ENCODE measurements around the gene DISC1.
"Not testable (repeated sequence)": the region's sequence is repeated elsewhere in the genome, so short reads cannot be mapped to it uniquely, and the experiment has no call there.

Gene DISC1

DNA sequence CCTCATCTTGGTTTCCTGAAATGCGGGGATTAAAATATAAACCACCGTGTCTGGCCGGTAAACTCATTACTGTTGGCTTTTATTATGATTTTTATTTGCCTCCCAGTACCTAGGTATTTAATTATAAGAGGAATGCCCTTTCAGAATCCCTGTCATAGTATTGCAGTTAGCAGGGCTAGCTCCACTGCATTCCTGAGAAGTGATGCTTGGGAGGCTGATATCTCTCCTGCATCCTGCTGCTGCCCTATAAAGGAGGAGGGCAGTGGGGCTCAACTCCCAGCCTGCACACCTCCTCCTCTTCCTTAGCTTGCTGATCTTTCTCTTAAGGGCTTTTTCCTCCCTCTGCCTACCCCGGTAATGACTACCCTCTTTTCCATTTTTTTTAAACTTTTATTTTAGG, 19.9 kb upstream of the DISC1 start:
- no peak for DNase-seq (ENCODE audit: low read depth)

DNA sequence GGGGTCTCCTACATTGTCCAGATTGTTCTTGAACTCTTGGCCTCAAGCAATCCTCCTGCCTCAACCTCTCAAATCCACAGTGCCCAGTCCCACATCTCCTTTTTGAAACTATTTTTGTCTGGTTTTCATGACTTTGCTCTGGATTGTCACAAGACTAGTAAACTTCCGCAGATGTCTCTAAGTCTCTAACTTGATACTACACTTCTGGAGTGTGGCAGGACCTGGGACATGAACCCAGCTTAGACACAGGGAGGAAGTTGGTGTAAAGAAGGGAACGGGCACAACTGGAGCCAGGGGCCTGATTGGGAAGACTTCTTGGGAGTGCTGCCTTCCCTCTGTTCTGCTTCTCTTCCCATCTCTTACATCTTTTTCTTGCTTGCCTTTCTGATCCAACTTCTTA, 16.2 kb upstream of the DISC1 start:
- DNase-seq (ENCODE audit: low read depth), result no peak

DNA sequence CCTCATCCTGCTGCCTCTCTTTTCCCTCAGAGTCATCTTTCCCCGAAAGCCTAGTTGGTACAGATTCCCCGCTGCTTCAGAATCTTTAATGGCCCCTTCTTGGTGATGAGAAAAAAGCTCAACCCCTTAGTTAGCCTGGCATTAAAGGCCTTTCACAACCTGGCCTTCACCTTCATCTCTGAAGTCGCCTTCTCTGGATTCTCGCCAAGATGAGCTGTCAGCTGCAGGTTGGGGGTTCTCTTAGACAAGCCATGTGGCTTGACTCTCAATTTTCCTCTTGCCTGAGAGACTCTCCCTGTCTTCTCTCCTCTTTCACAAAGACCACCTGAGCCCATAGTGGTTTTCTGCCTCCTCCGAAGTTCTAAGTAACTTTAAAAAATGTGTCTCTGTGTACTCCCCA, 15.5 kb upstream of the DISC1 start:
- DNase-seq (ENCODE audit: low read depth), result no peak

DNA sequence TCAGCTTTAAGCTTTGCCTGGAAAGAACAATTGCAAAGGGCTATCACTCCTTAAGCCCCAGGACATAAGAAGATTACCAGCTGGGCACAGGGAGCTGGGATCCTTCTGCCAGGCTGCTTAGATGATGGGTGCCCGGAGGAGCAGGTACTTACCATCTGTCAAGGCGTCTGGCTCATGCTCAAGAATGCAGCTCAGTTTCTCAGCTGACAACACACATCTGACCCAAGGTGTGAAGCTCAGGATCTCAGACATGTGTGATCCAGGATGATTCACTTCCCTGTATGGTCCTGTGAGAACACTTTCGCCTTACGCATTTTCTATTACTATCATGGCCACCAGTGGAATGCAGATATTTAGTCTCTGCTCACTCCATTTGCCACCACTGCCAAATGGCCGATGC, 14.7 kb upstream of the DISC1 start:
- DNase-seq (ENCODE audit: low read depth), result no peak

DNA sequence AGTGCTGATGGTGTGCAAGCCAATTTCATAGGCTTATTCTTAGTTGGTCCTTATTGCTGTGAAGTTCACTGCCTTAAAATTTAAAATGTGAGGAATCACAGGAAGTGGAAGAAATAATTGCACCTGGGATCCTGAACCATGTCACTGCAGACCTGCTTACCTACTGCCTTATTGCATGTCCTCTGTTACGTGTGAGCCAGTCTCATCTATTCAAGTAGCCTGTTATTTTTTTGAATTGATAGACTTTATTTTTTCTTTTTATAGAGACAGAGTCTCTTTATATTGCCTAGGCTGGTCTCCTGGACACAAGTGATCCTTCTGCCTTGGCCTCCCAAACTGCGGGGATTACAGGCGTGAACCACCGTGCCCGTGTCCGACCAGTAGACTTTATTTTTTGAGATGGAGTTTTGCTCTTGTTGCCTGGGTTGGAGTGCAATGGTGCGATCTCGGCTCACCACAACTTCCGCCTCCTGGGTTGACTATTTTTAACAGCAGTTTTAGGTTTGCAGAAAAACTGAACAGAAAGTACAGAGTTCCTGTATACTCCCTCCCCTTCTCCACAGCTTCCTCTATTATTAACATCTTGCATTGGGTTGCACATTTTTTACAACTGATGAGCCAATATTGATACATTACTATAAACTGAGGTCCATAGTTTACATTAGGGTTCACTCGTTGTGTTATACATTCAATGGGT, 14.0 kb upstream of the DISC1 start:
- DNase-seq (ENCODE audit: low read depth), result no peak

DNA sequence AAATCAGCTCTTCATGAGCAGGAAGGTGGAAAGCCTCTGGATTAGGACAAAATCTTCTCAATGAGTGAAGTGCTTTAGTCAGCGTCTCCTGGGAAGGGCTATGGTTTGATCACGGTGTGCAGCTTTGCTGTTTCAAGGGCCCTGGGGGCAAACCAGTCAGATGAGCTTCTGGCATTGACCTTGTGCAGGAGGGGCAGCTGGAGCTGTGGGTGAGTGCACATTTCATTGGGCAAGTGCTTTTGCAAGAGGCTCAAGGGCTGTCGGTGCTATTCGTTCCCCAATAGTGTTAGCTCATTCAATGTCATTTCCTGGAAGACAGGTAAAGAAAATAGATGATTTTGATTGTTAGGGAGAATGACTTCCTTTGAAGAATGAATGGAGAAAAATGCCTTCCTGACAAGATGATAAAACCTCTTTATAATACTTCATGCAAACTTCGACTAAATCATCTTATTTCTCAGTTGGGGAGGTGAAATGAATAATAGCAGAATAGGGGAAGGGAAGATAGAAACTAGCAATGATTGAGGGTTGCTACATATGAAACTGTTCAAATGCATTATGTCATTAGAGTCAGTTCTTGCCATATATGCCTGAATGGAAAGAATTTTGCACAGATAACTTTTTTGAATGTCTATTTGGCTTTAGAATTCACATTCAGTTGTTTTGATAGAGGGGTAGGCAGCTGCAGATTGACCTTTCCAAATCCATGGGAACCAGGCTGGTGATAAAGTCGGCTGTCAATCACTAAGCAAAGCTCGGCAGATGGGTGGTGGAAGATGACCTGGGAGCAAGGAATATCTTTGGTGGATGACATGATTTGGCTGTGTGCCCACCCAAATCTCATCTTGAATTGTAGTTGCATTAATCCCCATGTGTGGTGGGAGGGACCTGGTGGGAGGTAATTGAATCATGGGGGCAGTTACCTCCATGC, 12.9 kb upstream of the DISC1 start:
- DNase-seq (ENCODE audit: low read depth), result no peak

DNA sequence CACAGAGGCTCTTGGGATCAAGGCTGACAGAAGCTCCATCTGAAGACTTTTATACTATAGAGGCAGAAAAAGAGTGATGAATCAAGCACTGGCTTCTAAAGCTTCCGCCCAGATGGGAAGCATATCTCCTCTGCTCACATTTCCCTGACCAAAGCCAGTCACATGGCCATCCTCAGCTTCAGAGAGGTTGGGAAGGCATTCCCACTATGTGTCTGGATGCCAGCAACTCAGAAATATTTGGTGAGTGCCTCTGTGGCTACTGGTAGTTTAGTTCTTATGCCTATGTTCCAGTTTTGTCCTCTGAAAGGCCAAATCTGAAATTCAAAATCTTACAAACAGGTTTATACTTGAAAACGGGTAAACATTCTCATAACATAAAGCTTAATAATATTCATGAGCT, 9.9 kb upstream of the DISC1 start:
- no peak for DNase-seq (ENCODE audit: low read depth)

DNA sequence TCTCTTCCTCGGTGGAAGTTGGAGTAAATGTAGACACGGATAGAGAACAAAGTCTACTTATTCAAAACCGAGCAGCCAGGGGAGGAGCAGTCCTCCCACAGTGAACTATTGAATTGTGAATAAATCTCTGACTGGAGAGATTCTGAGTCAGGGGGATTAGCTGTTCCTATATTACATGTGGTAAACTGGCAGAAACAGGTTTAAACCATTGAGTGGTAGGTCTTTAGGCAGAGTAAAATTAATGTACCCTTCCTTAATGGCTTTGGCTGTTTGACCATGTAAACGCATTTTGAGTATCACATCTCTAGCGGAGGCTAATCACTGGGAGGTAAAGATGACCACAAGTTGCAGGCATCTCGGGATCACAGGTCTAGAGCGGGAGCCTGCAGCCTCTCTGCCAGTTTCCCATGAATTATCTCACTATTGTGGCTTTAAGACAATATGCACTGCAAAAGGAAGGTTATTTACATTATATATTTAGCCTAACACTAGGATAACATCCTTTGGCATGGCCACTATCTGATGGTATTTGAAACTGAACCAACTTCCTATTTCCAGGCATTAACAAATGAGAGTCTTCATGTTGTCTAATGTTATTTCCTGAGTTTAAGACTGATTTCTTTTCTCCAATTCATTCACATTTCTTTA, 7.9 kb upstream of the DISC1 start:
- DNase-seq (ENCODE audit: low read depth), result no peak

DNA sequence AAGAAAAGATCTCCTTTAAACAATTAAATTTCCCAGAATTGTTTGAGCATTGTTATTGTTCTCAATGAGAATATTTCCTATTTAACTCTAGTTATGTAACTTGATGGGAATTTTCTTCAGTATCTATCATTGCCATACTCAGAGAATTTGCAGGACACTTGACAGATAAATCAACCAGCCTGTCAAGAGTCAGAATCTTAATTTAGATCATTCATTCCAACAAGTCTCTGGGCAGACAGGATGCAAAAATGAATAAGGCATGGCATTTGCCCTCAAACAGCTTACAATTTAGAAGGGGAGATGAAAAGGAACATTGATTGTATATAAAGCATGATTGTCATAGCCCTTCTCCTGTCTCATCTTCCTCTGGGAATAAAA, 7.3 kb upstream of the DISC1 start:
- no peak for DNase-seq (ENCODE audit: low read depth)

DNA sequence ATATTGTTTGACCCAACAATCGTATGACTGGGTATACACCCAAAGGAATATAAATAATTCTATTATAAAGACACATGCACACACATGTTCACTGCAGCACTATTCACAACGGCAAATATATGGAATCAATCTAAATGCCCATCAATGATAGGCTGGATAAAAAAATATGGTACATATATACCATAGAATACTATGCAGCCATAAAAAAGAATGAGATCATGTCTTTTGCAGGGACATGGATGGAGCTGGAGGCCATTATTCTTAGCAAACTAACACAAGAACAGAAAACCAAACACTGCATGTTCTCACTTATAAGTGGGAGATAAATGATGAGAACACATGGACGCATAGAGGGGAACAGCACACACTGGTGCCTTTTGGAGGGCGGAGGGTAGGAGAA, 1.5 kb upstream of the DISC1 start:
- DNase-seq (ENCODE audit: low read depth), result not testable (repeated sequence)

DNA sequence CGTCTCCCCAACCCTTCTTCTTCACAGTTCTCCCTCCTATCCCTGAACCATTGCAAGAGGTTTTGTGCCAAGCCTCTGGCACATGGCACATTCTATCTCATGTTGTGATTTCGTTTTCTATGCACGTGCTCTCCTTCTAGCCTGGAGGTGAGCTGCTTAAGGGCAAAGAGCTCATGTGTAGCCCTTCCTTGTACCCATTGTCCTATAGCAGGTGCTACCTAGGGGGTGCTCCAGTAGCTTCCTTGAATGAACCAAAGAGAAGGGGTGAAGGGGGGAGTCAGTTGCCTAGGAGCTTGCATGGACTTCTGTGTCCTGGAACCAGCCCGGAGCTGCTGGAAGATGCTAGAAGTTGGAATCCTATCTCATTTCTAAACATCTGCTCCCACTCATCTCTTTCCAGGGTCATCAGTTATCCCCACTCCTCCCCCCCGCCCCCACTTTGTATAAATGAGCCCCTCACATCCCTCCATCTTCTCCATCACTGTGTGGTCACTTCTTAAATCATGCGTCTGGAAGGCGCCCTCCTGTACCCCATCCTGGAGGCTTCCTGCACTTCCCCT, 535 bp upstream of the DISC1 start:
- no peak for DNase-seq (ENCODE audit: low read depth)

DNA sequence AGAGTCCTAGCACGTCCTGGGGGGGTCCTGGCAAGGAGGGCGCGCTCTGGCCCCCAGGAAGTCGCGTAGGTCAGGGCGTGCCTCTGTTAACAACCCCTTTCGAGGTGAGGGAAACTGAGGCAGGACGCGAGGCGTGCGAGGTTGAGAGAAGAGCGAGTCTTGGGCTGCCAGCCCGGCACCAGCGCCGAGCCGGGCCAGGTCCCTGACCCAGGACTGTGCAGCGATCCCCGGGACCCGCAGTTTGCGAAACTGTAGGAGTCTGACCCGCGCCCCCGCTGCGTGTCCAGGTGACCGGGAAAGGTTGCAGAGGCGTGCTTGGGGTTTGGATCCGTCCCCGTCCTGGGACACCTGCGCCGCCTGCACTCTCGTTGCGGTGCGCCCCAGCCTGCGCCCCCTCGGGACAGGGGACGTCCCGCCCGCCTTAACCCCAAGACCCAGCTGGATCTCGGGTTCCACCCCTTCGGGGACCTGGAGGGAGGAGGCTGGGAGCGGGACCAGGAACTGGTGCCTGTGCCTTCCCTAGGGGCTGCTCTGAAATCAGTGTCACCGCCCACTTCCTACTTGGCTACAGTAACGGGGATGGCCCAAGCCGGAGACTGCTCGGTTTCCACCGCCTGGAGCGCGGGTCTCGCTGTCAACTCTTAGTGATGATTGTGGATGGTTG, 493 bp downstream of the DISC1 start:
- DNase-seq (ENCODE audit: low read depth), result no peak

DNA sequence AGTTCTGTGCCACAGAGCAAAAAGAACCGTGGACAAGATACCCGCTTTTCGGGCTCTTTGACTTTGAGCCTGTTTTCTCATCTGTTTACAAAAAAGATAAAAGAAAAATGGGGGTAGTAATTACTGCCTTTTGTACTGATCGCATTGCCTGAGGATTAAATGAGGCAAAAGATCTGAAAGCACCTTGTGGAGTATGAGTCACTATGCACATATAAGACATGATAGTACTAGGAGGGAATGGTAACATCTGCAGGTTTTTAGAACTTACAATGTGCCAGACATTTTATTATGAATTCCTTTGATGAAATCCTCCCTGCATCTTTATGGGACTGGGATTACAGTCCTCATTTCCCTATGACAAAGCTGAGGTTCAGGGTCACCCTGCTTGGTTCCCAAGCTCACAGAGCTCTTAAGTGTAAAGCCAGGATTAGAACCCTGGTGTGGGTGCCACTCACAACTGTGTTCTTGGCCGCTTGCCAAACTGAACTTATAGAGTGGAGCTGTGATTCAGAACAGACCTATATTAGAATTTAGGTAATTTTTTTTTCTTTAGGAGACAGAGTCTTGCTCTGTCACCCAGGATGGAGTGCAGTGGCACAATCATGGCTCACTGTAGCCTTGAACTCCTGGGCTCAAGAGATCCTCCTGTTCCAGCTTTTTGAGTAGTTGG, 1.8 kb downstream of the DISC1 start:
- no peak for DNase-seq (ENCODE audit: low read depth)

DNA sequence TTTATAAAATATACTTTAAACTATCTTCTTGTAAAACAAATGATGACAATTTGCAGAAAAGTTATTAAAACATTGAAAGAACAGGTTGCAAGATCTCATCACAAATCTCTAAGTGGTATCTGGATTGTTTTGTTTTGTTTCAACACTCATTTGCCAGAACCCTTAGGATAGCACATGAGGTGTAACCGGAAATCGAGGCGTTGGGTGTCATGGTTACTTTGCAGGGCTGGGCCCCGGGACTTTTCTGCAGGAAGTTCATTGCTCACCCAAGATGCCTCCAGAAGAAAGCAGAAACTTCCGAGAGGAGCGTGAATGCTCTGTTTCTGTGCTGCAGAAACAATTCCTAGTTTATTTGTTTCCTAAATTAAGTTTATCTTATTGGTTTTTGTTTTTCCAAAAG, 2.5 kb downstream of the DISC1 start:
- no peak for DNase-seq (ENCODE audit: low read depth)

DNA sequence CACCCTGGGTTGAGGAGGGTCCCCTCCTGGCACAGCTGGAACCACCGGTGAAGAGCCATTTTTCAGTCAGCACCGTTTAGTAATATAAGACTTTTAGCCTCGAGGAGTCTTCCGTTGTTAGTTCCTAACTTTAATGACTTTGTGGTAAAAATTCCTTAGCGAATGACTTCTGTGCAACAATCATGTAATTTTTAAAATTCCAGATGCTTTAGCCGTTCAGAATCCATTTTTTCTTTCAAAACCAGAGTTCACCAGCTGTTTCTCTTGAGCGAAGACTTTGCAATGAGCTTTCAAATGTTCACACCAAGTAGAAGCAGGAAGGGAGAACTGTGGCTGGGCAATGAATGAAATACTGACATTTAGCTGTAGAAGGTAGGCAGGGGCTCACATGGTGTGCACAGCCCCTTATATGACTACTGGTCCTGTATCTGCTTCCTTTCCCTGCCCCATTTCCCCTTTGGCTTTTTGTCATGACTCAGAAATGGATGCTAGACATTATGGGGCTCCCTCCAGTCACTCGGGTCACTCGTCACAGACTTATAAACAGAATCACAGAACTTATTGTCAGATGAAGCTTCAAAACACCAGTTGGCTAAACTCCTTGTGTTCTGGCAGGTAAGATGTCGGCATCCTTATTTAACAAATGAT, 4.1 kb downstream of the DISC1 start:
- peak; percentile 19 for DNase-seq (ENCODE audit: low read depth)

DNA sequence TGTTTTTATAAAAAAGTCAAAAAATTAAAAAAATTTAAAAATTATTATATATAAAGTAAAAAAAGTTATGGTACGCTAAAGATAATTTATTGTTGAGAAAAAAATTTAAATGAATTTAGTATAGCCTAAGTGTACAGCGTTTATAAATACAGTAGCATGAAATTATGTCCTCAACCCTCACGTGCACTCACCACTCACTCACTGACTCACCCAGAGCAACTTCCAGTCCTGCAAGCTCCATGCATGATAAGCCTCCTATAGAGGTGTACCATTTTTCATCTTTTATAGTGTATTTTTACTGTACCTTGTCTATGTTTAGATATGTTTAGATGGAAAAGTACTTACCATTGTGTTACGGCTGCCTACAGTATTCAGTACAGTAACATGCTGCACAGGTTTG, 5.1 kb downstream of the DISC1 start:
- DNase-seq (ENCODE audit: low read depth), result no peak

DNA sequence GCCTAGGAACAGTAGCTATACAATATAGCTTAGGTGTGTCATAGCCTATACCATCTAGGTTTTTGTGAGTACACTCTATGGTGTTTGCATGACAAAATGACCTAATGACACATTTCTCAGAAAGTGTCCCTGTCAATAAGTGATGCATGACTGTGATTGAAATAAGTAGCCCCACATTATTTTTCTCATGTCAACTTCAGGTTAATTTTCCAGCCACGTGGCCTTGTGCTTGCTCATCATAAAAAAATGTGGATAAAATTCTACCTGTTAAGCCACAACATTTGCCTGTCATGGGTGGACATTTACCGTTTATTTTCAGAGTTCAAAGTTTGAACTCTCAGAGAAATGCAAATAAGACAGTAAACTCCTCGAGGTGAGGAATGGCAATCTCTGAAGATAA, 5.5 kb downstream of the DISC1 start:
- no peak for DNase-seq (ENCODE audit: low read depth)

DNA sequence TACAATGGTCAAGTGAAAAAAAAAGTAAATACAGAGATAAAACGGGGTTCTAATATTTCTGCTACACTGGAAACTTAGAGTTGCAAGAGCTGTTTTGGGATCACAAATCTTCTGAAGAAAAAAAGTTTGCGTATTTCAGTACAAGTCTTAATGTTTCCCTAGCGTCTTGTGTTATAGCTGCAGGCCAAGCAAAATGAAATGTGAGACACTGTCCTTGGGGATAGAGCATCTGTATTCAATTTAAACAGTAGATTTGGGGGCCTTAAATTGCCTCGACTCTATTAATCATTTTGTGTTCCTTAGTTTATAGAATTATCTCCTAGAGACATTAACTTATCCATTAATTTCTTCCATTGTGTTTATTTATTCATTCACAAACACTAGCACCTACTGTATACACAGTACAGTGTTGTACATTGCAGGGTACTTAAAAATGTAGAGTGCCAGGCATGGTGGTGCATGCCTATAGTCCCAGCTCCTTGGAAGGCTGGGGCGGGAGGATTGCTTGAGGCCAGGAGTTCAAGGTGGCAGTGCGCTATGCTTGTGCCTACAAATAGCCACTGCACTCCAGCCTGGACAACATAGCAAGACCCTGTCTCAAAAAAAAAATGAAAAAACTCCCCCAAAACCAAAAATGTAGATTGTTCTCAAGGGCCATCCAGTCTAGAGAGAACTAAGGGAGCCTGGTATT, 7.9 kb downstream of the DISC1 start:
- DNase-seq (ENCODE audit: low read depth), result no peak

DNA sequence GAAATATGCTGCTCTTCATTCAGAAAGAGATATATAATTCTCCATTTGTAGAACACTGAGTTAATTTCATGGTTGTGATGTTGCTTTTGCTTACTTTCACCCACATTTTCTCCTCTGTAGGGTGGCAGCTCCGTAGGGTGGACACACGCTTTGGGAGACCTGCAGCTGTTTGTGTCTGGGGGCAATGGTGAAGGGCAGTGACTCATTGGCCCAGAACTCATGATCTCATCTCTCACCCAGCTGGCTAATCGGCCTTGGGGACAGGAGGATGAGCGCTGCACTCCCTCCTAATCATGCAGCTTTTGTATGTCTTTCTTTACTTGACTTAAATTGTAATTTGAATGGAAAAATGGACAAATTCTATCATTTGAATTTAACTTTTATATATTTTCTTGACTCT, 9.6 kb downstream of the DISC1 start:
- peak; percentile 31 for DNase-seq (ENCODE audit: low read depth)

DNA sequence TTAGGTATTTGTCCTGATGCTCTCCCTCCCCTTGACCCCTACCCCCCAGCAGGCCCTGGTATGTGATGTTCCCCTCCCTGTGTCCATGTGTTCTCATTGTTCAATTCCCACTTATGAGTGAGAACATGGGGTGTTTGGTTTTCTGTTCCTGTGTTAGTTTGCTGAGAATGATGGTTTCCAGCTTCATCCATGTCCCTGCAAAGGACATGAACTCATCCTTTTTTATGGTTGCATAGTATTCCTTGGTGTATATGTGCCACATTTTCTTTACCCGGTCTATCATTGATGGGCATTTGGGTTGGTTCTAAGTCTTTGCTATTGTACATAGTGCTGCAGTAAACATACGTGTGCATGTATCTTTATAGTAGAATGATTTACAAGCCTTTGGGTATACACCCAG, 10.3 kb downstream of the DISC1 start:
- DNase-seq (ENCODE audit: low read depth), result not testable (repeated sequence)

DNA sequence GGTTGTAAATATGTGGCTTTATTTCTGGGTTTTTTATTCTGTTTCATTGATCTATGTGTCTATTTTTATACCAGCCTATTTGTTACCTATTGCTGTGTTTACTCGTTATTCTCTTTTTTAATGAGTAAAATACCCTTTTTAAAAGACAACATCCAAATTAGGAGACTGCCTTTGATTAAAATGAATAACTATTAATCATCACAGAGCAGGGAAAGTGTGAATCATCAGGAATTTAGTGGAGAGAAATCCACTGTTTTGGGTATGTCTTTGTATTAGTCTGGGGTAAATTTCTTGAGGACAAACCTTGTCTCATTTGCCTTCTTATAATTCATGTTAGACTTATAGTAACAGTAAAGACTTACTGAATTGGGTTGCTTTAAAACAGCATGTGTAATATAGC, 12.1 kb downstream of the DISC1 start:
- no peak for DNase-seq (ENCODE audit: low read depth)
